ENCODE measurements around the gene MRFAP1L1.

MRFAP1L1 gene

DNA sequence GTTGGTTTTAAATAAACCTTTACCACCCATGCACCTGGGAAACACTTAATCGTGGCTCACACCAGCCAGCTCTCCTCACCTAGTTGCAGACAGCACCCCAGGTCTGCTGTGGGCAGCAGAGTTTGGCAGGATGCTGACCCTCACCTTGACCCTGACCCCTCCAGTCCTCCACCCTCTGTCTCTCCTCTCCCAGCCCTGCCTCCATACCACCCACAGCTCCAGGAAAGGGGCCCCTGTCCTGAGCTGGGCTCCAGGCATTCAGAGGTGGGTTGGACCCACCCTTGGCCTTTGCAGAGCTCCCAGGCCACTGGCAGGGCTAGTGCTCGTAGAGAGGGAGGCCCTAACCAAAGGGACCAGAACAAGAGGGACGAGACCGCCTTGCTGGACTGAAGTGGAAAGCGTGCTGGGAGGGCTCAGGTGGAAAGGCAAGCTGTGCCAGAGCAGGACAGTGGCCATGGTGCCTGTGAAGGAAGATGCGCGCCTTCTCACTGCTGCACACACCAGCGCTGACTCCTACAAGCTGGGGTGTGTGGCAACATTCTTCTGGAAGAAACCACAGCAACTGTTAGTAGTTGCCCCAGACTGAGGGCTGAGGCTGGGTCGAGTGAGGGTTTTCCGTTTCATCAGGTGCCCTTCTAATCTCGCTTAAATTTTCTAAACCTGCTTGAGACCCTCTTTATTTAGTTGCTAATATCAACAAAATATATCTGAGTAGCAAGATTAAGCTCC, 26.6 kb downstream of the MRFAP1L1 start:
- peak in 1 of 2 experiments; percentile 94 for DNase-seq (ENCODE audit: low read depth in 1 of 2, low spot score in 1 of 2)
- H3K27me3 ChIP-seq (ENCODE audit: insufficient read depth, poor library complexity, severe bottlenecking) = no peaks in the 10 kb centered on the region
- TF ChIP-seq SPI1 (IDR thresholded peaks at IDR 0.05; ENCODE audit: borderline replicate concordance, low read depth) (no peak), POLR2AphosphoS5 (IDR thresholded peaks at IDR 0.05; ENCODE audit: low read depth) (peak; percentile 93)
- H3K27ac ChIP-seq (replicated peaks) = peak overlapping the region; percentile 82
- no peak overlapping the region for H3K4me3 ChIP-seq (replicated peaks; ENCODE audit: insufficient read depth, low read length)

- Histone ChIP-seq H3K27me3 (ENCODE audit: insufficient read depth, poor library complexity, severe bottlenecking) (no peaks in the 10 kb centered on the region), H3K4me3 (replicated peaks; ENCODE audit: insufficient read depth, low read length) (no peak overlapping the region), H3K27ac (replicated peaks) (peak overlapping the region; percentile 41)
- TF ChIP-seq, protein P1, sequence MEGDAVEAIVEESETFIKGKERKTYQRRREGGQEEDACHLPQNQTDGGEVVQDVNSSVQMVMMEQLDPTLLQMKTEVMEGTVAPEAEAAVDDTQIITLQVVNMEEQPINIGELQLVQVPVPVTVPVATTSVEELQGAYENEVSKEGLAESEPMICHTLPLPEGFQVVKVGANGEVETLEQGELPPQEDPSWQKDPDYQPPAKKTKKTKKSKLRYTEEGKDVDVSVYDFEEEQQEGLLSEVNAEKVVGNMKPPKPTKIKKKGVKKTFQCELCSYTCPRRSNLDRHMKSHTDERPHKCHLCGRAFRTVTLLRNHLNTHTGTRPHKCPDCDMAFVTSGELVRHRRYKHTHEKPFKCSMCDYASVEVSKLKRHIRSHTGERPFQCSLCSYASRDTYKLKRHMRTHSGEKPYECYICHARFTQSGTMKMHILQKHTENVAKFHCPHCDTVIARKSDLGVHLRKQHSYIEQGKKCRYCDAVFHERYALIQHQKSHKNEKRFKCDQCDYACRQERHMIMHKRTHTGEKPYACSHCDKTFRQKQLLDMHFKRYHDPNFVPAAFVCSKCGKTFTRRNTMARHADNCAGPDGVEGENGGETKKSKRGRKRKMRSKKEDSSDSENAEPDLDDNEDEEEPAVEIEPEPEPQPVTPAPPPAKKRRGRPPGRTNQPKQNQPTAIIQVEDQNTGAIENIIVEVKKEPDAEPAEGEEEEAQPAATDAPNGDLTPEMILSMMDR (IDR thresholded peaks at IDR 0.05; ENCODE audit: insufficient read depth, low read length) = peak; percentile 46
- TF ChIP-seq SPI1 (IDR thresholded peaks at IDR 0.05; ENCODE audit: borderline replicate concordance, low read depth) (no peak), POLR2AphosphoS5 (IDR thresholded peaks at IDR 0.05; ENCODE audit: low read depth) (peak; percentile 37; the same call in 1 of the 2 replicates), REST (IDR thresholded peaks at IDR 0.05; ENCODE audit: insufficient replicate concordance, low read depth) (no peak), GABPA (IDR thresholded peaks at IDR 0.05; ENCODE audit: low read depth) (no peak)
- DNase-seq (ENCODE audit: low read depth in 1 of 2, low spot score in 1 of 2) = peak in 1 of 2 experiments; percentile 65
Measured at GRCh38 chr4:6681191-6681590, 28.5 kb downstream of the MRFAP1L1 start.

DNA sequence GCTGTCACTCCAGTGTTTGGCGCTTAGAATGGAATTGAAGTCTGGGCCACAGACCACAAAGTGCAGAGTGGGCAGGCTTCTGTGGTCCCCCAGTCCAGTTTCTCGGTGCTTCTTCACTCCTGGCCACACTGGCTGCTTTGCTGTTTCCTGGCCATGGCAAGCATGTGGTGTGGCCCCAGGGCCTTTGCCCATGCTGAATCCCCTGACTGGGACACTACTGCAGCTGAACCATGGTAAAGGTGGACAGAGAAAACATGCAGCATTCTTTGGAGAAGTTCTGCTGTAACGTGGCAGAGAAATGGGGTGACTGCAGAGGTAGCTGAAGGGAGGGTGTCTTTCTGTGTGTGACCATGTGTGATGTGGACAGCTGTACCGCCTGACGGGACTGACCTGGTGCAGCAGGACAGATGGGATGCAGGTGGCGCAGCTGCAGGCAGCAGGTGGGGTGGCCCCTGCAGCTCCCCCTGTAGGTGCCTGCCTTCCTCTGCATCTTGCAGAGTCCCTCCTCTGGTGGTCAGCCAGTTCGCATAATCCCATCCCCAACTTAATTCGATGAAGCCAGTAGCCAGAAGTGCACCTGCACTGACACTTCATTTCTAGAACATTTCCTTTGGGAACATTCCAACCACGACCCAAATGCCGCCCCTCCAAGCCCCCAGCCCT, 29.2 kb downstream of the MRFAP1L1 start:
- no peaks in the 10 kb centered on the region for H3K27me3 ChIP-seq (ENCODE audit: insufficient read depth, poor library complexity, severe bottlenecking)
- DNase-seq (ENCODE audit: low read depth in 1 of 2, low spot score in 1 of 2) = no peak
- no peak overlapping the region for H3K4me3 ChIP-seq (replicated peaks; ENCODE audit: insufficient read depth, low read length)
- H3K27ac ChIP-seq (replicated peaks) = peak overlapping the region; percentile 41
- TF ChIP-seq SPI1 (IDR thresholded peaks at IDR 0.05; ENCODE audit: borderline replicate concordance, low read depth) (no peak), POLR2AphosphoS5 (IDR thresholded peaks at IDR 0.05; ENCODE audit: low read depth) (no peak; the same call in 1 of the 2 replicates)

- peak overlapping the region; percentile 77 for H3K4me3 ChIP-seq (replicated peaks; ENCODE audit: insufficient read depth, low read length)
- H3K27ac ChIP-seq (replicated peaks) = peak overlapping the region; percentile 87
- TF ChIP-seq, protein P1 (IDR thresholded peaks at IDR 0.05; ENCODE audit: insufficient read depth, low read length) = no peak
- TF ChIP-seq GABPA (IDR thresholded peaks at IDR 0.05; ENCODE audit: low read depth) = no peak
- TF ChIP-seq SPI1 (IDR thresholded peaks at IDR 0.05; ENCODE audit: borderline replicate concordance, low read depth) = peak; percentile 68; the same call in 1 of the 2 replicates
- TF ChIP-seq POLR2AphosphoS5 (IDR thresholded peaks at IDR 0.05; ENCODE audit: low read depth) = peak; percentile 82
- TF ChIP-seq REST (IDR thresholded peaks at IDR 0.05; ENCODE audit: insufficient replicate concordance, low read depth) = no peak
- no peaks in the 10 kb centered on the region for H3K27me3 ChIP-seq (ENCODE audit: insufficient read depth, poor library complexity, severe bottlenecking)
- DNase-seq (ENCODE audit: low read depth in 1 of 2, low spot score in 1 of 2) = no peak
Measured at GRCh38 chr4:6676722-6677558, 32.7 kb downstream of the MRFAP1L1 start.
